Astrocyte of the cerebellum (primary cell): Measurements from ENCODE around the gene SOX5.

ENCODE experiments used
- DNase-seq: peaks from one replicate; pipeline ENCODE4 v3.0.0-alpha.2; 2011; ENCODE audit warnings: low read depth
- H3K4me3 ChIP-seq: 2 replicates; pipeline ENCODE4 v1.5.1; 2011; ENCODE audit warnings: mild to moderate bottlenecking, low read depth, low read length, moderate library complexity
- CTCF ChIP-seq: IDR thresholded peaks from 2 replicates; pipeline ENCODE4 v1.5.1; 2012; ENCODE audit warnings: low read length, low read depth, moderate library complexity, mild to moderate bottlenecking; ENCODE audit errors: missing control alignments
- in situ Hi-C: cut with HindIII; loops from 2 replicates; pipeline ENCODE4 v1.10.0; 2017; ENCODE audit warnings: low sequenced_read_pairs

Gene SOX5

GRCh38 chr12:23857178-23857577 is 92.3 kb downstream of the SOX5 start:
- in situ Hi-C loops, result no loop called here
- DNase-seq, result no peak
- TF ChIP-seq CTCF, result no peak
- no peak overlapping the region for H3K4me3 ChIP-seq

- H3K4me3 ChIP-seq, result no peak overlapping the region
These were observed 93.7 kb downstream of the SOX5 start for GRCh38 chr12:23855813-23856212.

GRCh38 chr12:23854598-23854997 is 94.9 kb downstream of the SOX5 start:
- in situ Hi-C loops, result no loop called here
- H3K4me3 ChIP-seq, result no peak overlapping the region
- TF ChIP-seq CTCF, result no peak

More at GRCh38 chr12:23855813-23856212, 93.7 kb downstream of the SOX5 start:
- TF ChIP-seq CTCF, result no peak
- no peak for DNase-seq
- in situ Hi-C loops, result no loop called here

GRCh38 chr12:23853640-23854039 is 95.8 kb downstream of the SOX5 start:
- in situ Hi-C loops, result no loop called here
- no peak overlapping the region for H3K4me3 ChIP-seq
- no peak for DNase-seq
- no peak for TF ChIP-seq CTCF

More at GRCh38 chr12:23854598-23854997, 94.9 kb downstream of the SOX5 start:
- DNase-seq, result no peak

- in situ Hi-C loops, result no loop called here
- no peak overlapping the region for H3K4me3 ChIP-seq
- DNase-seq, result no peak
- no peak for TF ChIP-seq CTCF
These were observed 97.9 kb downstream of the SOX5 start for GRCh38 chr12:23851602-23852001.

- in situ Hi-C loops, result no loop called here
- no peak for DNase-seq
- TF ChIP-seq CTCF, result no peak
- H3K4me3 ChIP-seq, result no peak overlapping the region
These were observed 101.6 kb downstream of the SOX5 start for GRCh38 chr12:23847857-23848256.

- DNase-seq, result no peak
- TF ChIP-seq CTCF, result no peak
- in situ Hi-C loops, result no loop called here
These were observed 105.5 kb downstream of the SOX5 start for GRCh38 chr12:23843958-23844357.

More at GRCh38 chr12:23843958-23844357, 105.5 kb downstream of the SOX5 start:
- no peak overlapping the region for H3K4me3 ChIP-seq
